CD4-positive, alpha-beta T cell treated with Interleukin-17A for 1 hour (primary cell): ENCODE measurements around the gene POLR1H.
A peak's percentile ranks its signal among the peaks of the same experiment; 100 is the strongest.

Experiments
- DNase-seq: peaks from one replicate; pipeline ENCODE4 v3.0.0-alpha.2; 2020

Gene POLR1H

GRCh38 chr6:30097902-30098768 lies 37.1 kb downstream of the POLR1H start:
- peak; percentile 14 for DNase-seq

- DNase-seq = no peak
Measured at GRCh38 chr6:30100154-30100553, 39.1 kb downstream of the POLR1H start.

- DNase-seq = peak; percentile 12
Measured at GRCh38 chr6:30100585-30101443, 39.7 kb downstream of the POLR1H start.

- peak; percentile 71 for DNase-seq
Measured at GRCh38 chr6:30101444-30102413, 40.7 kb downstream of the POLR1H start.

GRCh38 chr6:30102414-30102969 lies 41.4 kb downstream of the POLR1H start:
- no peak for DNase-seq

- DNase-seq = peak; percentile 89
Measured at GRCh38 chr6:30102970-30103871, 42.2 kb downstream of the POLR1H start.

- no peak for DNase-seq
Measured at GRCh38 chr6:30103872-30104179, 42.8 kb downstream of the POLR1H start.

GRCh38 chr6:30104661-30105060 lies 43.6 kb downstream of the POLR1H start:
- no peak for DNase-seq

- DNase-seq = no peak
Measured at GRCh38 chr6:30111266-30111856, 50.3 kb downstream of the POLR1H start.

GRCh38 chr6:30112402-30112994 lies 51.4 kb downstream of the POLR1H start:
- DNase-seq = no peak

GRCh38 chr6:30113003-30113759 lies 52.1 kb downstream of the POLR1H start, which contains the start of gene TRIM31:
Gene TRIM31 (minus strand): TSS chr6:30113090. CDS start chr6:30112805, 285 bp downstream.
- DNase-seq = no peak

- DNase-seq = no peak
Measured at GRCh38 chr6:30113841-30114240, 52.8 kb downstream of the POLR1H start.
